ENCODE measurements around the gene TSPAN2. TPM values are rescaled to one million over a fixed set of nuclear protein-coding genes. Genes with fewer than 3 reads are reported as not detected.

The TSPAN2 gene
- polyA plus RNA-seq, 2 of the 4 experiments (the other 2 are of a cell fraction) = 1.7 to 2.7 TPM

DNA sequence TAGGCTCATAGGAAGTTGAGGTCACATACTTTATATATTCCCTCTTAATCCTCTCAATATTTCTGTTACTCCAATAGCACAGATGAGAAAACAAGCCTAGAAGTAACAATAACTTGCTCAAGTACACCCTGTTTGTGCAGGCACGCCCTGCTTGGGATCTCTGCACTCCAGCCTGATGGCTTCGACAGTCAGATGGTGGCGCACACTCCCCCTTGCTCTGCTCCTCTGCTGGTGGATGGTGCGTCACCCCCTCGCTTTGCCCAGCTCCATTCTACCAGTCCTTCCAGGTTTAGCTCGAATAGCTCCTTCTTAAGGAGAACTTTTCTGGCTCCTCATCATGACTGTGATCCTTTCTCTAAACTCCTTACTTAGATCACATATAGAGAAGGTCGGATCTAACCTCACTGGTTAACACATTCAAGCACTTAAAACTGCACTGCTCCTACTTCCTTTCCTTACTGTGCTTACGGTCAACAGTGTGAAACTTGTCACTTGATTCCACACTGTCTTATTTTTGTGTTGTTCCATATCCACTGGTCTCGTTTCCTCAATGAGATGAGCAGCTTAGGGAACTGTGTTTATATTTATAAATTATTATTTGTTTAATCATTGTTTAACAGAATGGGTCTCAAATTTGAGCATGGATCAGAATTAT is 3.0 kb downstream of the TSPAN2 start (continued):
- TF ChIP-seq CBX8 (IDR thresholded peaks at IDR 0.05) (no peak), ZC3H11A (IDR thresholded peaks at IDR 0.05) (no peak), PHF8 (IDR thresholded peaks at IDR 0.05; ENCODE audit: borderline replicate concordance, low read depth) (no peak)
- TF ChIP-seq, protein P1, sequence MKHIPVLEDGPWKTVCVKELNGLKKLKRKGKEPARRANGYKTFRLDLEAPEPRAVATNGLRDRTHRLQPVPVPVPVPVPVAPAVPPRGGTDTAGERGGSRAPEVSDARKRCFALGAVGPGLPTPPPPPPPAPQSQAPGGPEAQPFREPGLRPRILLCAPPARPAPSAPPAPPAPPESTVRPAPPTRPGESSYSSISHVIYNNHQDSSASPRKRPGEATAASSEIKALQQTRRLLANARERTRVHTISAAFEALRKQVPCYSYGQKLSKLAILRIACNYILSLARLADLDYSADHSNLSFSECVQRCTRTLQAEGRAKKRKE (CRISPR knock-in tag; IDR thresholded peaks at IDR 0.05; ENCODE audit: low read depth) = no peak

DNA sequence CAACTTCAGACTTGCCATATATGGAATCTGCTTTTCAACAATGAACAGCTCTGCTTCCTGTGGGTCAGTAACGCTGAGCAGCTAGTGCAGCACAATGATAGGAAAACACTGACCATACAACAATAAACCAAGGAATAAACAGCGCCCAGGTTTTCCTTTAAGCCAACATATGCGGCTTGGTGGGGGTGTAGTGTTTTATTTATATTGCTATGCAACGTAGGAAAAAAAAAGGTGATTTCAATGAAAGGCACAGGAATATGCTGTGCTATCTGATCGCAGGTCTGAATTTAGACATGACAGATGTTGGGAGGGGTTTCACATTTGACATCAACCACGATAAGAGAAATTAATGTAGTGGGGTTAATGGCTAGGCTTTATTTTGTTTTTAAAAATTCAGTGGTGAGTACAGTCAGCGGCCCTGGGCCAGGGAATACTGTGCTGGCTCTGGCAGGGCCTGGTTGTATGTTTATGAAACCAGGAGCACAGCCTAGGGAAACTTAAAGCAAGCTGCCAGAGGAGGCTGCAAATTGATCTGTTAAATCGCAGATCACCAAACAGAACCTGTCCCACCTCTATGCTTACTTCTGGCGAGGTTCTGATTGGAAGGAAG is 4.3 kb downstream of the TSPAN2 start:
- H3K27ac ChIP-seq = no peak overlapping the region
- H3K4me3 ChIP-seq = no peak overlapping the region
- FAIRE-seq (no peak), DNase-seq (ENCODE audit: low read depth in 1 of 2, low spot score in 1 of 2) (no peak), ATAC-seq (no peak)
- TF ChIP-seq RNF2 (IDR thresholded peaks at IDR 0.05; ENCODE audit: borderline replicate concordance, low read depth) = no peak
- TF ChIP-seq, protein P2, sequence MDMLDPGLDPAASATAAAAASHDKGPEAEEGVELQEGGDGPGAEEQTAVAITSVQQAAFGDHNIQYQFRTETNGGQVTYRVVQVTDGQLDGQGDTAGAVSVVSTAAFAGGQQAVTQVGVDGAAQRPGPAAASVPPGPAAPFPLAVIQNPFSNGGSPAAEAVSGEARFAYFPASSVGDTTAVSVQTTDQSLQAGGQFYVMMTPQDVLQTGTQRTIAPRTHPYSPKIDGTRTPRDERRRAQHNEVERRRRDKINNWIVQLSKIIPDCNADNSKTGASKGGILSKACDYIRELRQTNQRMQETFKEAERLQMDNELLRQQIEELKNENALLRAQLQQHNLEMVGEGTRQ (IDR thresholded peaks at IDR 0.05) = no peak
- TF ChIP-seq CHD4 (IDR thresholded peaks at IDR 0.05; ENCODE audit: borderline replicate concordance) = no peak
- TF ChIP-seq RARB (CRISPR knock-in tag; IDR thresholded peaks at IDR 0.05) = no peak
- no peak for TF ChIP-seq GATA3 (IDR thresholded peaks at IDR 0.05; ENCODE audit: borderline replicate concordance)
- TF ChIP-seq ZSCAN20 (CRISPR knock-in tag; IDR thresholded peaks at IDR 0.05) = no peak
- TF ChIP-seq, protein P3, sequence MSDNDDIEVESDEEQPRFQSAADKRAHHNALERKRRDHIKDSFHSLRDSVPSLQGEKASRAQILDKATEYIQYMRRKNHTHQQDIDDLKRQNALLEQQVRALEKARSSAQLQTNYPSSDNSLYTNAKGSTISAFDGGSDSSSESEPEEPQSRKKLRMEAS (IDR thresholded peaks at IDR 0.05) = no peak
- TF ChIP-seq NPAS2 (CRISPR knock-in tag; IDR thresholded peaks at IDR 0.05; ENCODE audit: borderline replicate concordance) = no peak
- no peak for TF ChIP-seq ZC3H11A (IDR thresholded peaks at IDR 0.05)
- no peak for TF ChIP-seq CBX2 (IDR thresholded peaks at IDR 0.05; ENCODE audit: borderline replicate concordance, low read depth)
- TF ChIP-seq HOXA7 (CRISPR knock-in tag; IDR thresholded peaks at IDR 0.05) = no peak
- TF ChIP-seq ZNF302 (CRISPR knock-in tag; IDR thresholded peaks at IDR 0.05) = no peak
- no peak for TF ChIP-seq MYC (IDR thresholded peaks at IDR 0.05; ENCODE audit: borderline replicate concordance, low read length)
- TF ChIP-seq CHD2 (IDR thresholded peaks at IDR 0.05; ENCODE audit: low read length, partially characterized antibody) = no peak
- no peak for TF ChIP-seq EHMT2 (IDR thresholded peaks at IDR 0.05; ENCODE audit: low read depth)
- TF ChIP-seq HOXB13 (CRISPR knock-in tag; IDR thresholded peaks at IDR 0.05; ENCODE audit: low read depth) = no peak
- CTCF ChIA-PET = no interaction called here
- H3K4me2 ChIP-seq = no peak overlapping the region
- POLR2A ChIA-PET = no interaction called here
- 74% methylated on average over 9 of the region's 9 CpGs for WGBS (ENCODE audit: missing lambda C conversion rate)
- no peaks in the 10 kb centered on the region for H3K4me1 ChIP-seq
- no peaks in the 10 kb centered on the region for H3K9me3 ChIP-seq

DNA sequence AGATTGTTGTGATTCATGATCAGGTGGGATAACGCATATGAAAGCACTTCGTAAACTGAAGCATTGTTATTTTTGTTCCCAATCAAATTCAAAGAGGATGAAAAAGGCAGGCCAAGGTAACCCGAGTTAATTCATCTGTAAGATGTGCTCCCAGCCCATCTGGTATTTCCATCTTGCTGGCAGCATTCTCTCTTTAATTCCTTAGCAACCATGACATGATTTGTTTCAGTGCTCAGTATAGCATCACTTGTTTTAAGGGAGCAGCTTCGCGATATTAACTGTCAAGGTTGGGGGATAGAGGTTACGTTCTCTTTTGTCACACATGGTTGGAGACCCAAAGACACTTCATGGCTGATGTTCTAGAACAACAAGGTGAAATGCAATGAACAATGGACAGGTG is 6.4 kb downstream of the TSPAN2 start:
- WGBS (ENCODE audit: missing lambda C conversion rate) = 70% methylated on average over 6 of the region's 6 CpGs
- ATAC-seq (no peak), DNase-seq (ENCODE audit: low read depth in 1 of 2, low spot score in 1 of 2) (no peak), FAIRE-seq (no peak)
- H3K4me2 ChIP-seq = no peak overlapping the region
- TF ChIP-seq RNF2 (IDR thresholded peaks at IDR 0.05; ENCODE audit: borderline replicate concordance, low read depth) (no peak), GATA3 (IDR thresholded peaks at IDR 0.05; ENCODE audit: borderline replicate concordance) (no peak), FOXS1 (CRISPR knock-in tag; IDR thresholded peaks at IDR 0.05) (no peak), NPAS2 (CRISPR knock-in tag; IDR thresholded peaks at IDR 0.05; ENCODE audit: borderline replicate concordance) (no peak), SREBF2 (IDR thresholded peaks at IDR 0.05) (no peak), TFCP2L1 (CRISPR knock-in tag; IDR thresholded peaks at IDR 0.05) (no peak), CBX2 (IDR thresholded peaks at IDR 0.05; ENCODE audit: borderline replicate concordance, low read depth) (no peak), EHMT2 (IDR thresholded peaks at IDR 0.05; ENCODE audit: low read depth) (no peak), MAZ (IDR thresholded peaks at IDR 0.05; ENCODE audit: borderline replicate concordance, low read depth, low read length) (no peak), CEBPB (IDR thresholded peaks at IDR 0.05) (no peak), RARB (CRISPR knock-in tag; IDR thresholded peaks at IDR 0.05) (no peak)
- TF ChIP-seq, protein P4, sequence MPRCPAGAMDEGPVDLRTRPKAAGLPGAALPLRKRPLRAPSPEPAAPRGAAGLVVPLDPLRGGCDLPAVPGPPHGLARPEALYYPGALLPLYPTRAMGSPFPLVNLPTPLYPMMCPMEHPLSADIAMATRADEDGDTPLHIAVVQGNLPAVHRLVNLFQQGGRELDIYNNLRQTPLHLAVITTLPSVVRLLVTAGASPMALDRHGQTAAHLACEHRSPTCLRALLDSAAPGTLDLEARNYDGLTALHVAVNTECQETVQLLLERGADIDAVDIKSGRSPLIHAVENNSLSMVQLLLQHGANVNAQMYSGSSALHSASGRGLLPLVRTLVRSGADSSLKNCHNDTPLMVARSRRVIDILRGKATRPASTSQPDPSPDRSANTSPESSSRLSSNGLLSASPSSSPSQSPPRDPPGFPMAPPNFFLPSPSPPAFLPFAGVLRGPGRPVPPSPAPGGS (IDR thresholded peaks at IDR 0.05) = no peak
- no peaks in the 10 kb centered on the region for H3K4me1 ChIP-seq
- no peak overlapping the region for H3K4me3 ChIP-seq
- H3K27ac ChIP-seq = no peak overlapping the region
- CTCF ChIA-PET = interaction anchor here (1.2 kb wide), 1 partner anchor 31 kb away, joined by 3 read pairs; no protein-coding TSS in a partner anchor
- POLR2A ChIA-PET = no interaction called here
- no peaks in the 10 kb centered on the region for H3K9me3 ChIP-seq
